Neural cell (in vitro differentiated cells): Measurements from ENCODE around the gene DNM2. TPM values are rescaled to one million over a fixed set of nuclear protein-coding genes. Genes with fewer than 3 reads are reported as not detected.

ENCODE experiments used
- H2AFZ ChIP-seq: fragments of 200-600, 300-800 bp; sonication (generic), shearing (Covaris generic); 2 replicates; pipeline ENCODE4 v1.6.0; 2014; ENCODE audit warnings: low read depth, mild to moderate bottlenecking, antibody characterized with exemption, low read length, moderate library complexity
- H3F3A ChIP-seq: fragments of 200-600 bp; shearing (Covaris generic); 2 replicates; pipeline ENCODE4 v1.6.1; 2016; ENCODE audit warnings: mild to moderate bottlenecking, moderate library complexity, mixed read lengths, antibody characterized with exemption, low read length; ENCODE audit not compliant: insufficient read depth, poor library complexity, severe bottlenecking
- H3K27ac ChIP-seq: fragments of 200-600, 300-800 bp; sonication (generic), shearing (Covaris generic); 2 replicates; pipeline ENCODE4 v1.5.1; 2014; ENCODE audit warnings: mild to moderate bottlenecking, low read length, moderate library complexity
- H3K27me3 ChIP-seq: fragments of 300-800, 200-600 bp; sonication (generic), shearing (Covaris generic); 2 replicates; pipeline ENCODE4 v1.6.0; 2014; ENCODE audit warnings: mild to moderate bottlenecking, low read depth, low read length, moderate library complexity; ENCODE audit not compliant: insufficient read depth
- H3K36me3 ChIP-seq: fragments of 300-800, 200-600 bp; sonication (generic), shearing (Covaris generic); 2 replicates; pipeline ENCODE4 v1.5.1; 2014; ENCODE audit warnings: mild to moderate bottlenecking, antibody characterized with exemption, low read length, moderate library complexity; ENCODE audit not compliant: insufficient read depth
- H3K4me2 ChIP-seq: fragments of 300-800, 200-600 bp; sonication (generic), shearing (Covaris generic); 2 replicates; pipeline ENCODE4 v1.6.0; 2014; ENCODE audit warnings: mild to moderate bottlenecking, low read length
- H3K4me3 ChIP-seq: fragments of 300-800, 200-600 bp; sonication (generic), shearing (Covaris generic); 2 replicates; pipeline ENCODE4 v1.5.1; 2014; ENCODE audit warnings: mild to moderate bottlenecking, low read length, moderate library complexity
- H3K79me2 ChIP-seq: fragments of 200-600 bp; shearing (Covaris generic); replicated peaks from 2 replicates; pipeline ENCODE4 v1.6.0; 2014; ENCODE audit warnings: mild to moderate bottlenecking, low read length, moderate library complexity; ENCODE audit not compliant: insufficient read depth
- H3K9ac ChIP-seq: fragments of 300-800, 200-600 bp; sonication (generic), shearing (Covaris generic); 2 replicates; pipeline ENCODE4 v1.6.1; 2016; ENCODE audit warnings: mild to moderate bottlenecking, low read length, mixed read lengths
- H3K9me2 ChIP-seq: fragments of 200-600 bp; shearing (Covaris generic); 2 replicates; pipeline ENCODE4 v1.6.1; 2016; ENCODE audit warnings: mild to moderate bottlenecking, low read length, mixed read lengths; ENCODE audit not compliant: insufficient read depth
- H3K9me3 ChIP-seq: fragments of 200-600, 300-800 bp; sonication (generic), shearing (Covaris generic); 2 replicates; pipeline ENCODE4 v1.6.1; 2016; ENCODE audit warnings: mild to moderate bottlenecking, mixed run types, low read length, moderate library complexity, mixed read lengths
- H4K20me1 ChIP-seq: fragments of 200-600 bp; shearing (Covaris generic); 2 replicates; pipeline ENCODE4 v1.6.1; 2016; ENCODE audit warnings: mild to moderate bottlenecking, mixed run types; ENCODE audit not compliant: insufficient read depth
- CTCF ChIP-seq: fragments of 450-650 bp; IDR thresholded peaks from 2 replicates; pipeline ENCODE4 v1.5.1; 2014; ENCODE audit warnings: antibody characterized with exemption, mild to moderate bottlenecking, moderate library complexity; ENCODE audit not compliant: poor library complexity, severe bottlenecking
- EP300 ChIP-seq: fragments of 450-650 bp; conservative IDR thresholded peaks from 2 replicates; pipeline ENCODE4 v1.6.1; 2014; ENCODE audit warnings: antibody characterized with exemption, mild to moderate bottlenecking, moderate library complexity; ENCODE audit not compliant: poor library complexity, severe bottlenecking
- EZH2 ChIP-seq: fragments of 200-600, 300-800 bp; shearing (Covaris generic), sonication (generic); IDR thresholded peaks from 2 replicates; pipeline ENCODE4 v1.6.1; 2014; ENCODE audit warnings: antibody characterized with exemption, low read length, borderline replicate concordance, mild to moderate bottlenecking; ENCODE audit not compliant: insufficient read depth, poor library complexity, severe bottlenecking
- MXI1 ChIP-seq: fragments of 450-650 bp; conservative IDR thresholded peaks from 2 replicates; pipeline ENCODE4 v1.6.1; 2014; ENCODE audit warnings: antibody characterized with exemption, mild to moderate bottlenecking; ENCODE audit not compliant: poor library complexity, severe bottlenecking
- POLR2AphosphoS5 ChIP-seq: IDR thresholded peaks from 2 replicates; pipeline ENCODE4 v1.6.1; 2012
- RAD21 ChIP-seq: fragments of 450-650 bp; conservative IDR thresholded peaks from 2 replicates; pipeline ENCODE4 v1.6.1; 2014; ENCODE audit warnings: antibody characterized with exemption, mild to moderate bottlenecking, moderate library complexity
- REST ChIP-seq: IDR thresholded peaks from 2 replicates; pipeline ENCODE4 v1.6.1; 2012; ENCODE audit warnings: borderline replicate concordance
- SMC3 ChIP-seq: fragments of 450-650 bp; conservative IDR thresholded peaks from 2 replicates; pipeline ENCODE4 v1.6.1; 2014; ENCODE audit warnings: antibody characterized with exemption, mild to moderate bottlenecking, moderate library complexity; ENCODE audit not compliant: poor library complexity
- TAF1 ChIP-seq: IDR thresholded peaks from 2 replicates; pipeline ENCODE4 v1.6.1; 2012; ENCODE audit warnings: low read depth
- polyA plus RNA-seq: library from polyadenylated mRNA; depleted of rRNA; stranded (reverse); fragments of >200 nt; gene quantifications from 2 replicates; pipeline ENCODE4 v1.2.3, GENCODE V29; 2014

DNM2 gene
- polyA plus RNA-seq, 1 donor from 2014 or later: 31.4 TPM

GRCh38 chr19:10805065-10805757 lies 87.3 kb downstream of the DNM2 start:
- Histone ChIP-seq H3F3A (no peaks in the 10 kb centered on the region), H2AFZ (no peak overlapping the region), H3K9me2 (no peaks in the 10 kb centered on the region), H3K27ac (no peak overlapping the region), H3K27me3 (no peaks in the 10 kb centered on the region), H3K9me3 (no peaks in the 10 kb centered on the region), H4K20me1 (no peaks in the 10 kb centered on the region), H3K36me3 (peaks cover 9% of the 10 kb centered on the region), H3K9ac (no peak overlapping the region), H3K79me2 (no peaks in the 10 kb centered on the region), H3K4me3 (no peak overlapping the region), H3K4me2 (no peak overlapping the region)
- TF ChIP-seq EZH2: no peak
- no peak for TF ChIP-seq CTCF
- no peak for TF ChIP-seq POLR2AphosphoS5
- no peak for TF ChIP-seq MXI1
- TF ChIP-seq RAD21: no peak
- TF ChIP-seq REST: no peak
- no peak for TF ChIP-seq SMC3
- no peak for TF ChIP-seq EP300
- no peak for TF ChIP-seq TAF1

- H3K27me3 ChIP-seq: no peaks in the 10 kb centered on the region
- no peaks in the 10 kb centered on the region for H3K79me2 ChIP-seq
- no peaks in the 10 kb centered on the region for H3K9me2 ChIP-seq
- H4K20me1 ChIP-seq: no peaks in the 10 kb centered on the region
- peaks cover 9% of the 10 kb centered on the region for H3K36me3 ChIP-seq
- H3K9me3 ChIP-seq: no peaks in the 10 kb centered on the region
- H3K27ac ChIP-seq: no peak overlapping the region
- H2AFZ ChIP-seq: no peak overlapping the region
- H3K4me3 ChIP-seq: no peak overlapping the region
- H3F3A ChIP-seq: no peaks in the 10 kb centered on the region
- H3K9ac ChIP-seq: no peak overlapping the region
- TF ChIP-seq RAD21 (no peak), SMC3 (no peak), MXI1 (no peak)
- no peak overlapping the region for H3K4me2 ChIP-seq
Observed at GRCh38 chr19:10805758-10806247, 87.9 kb downstream of the DNM2 start.
